Loucy (cell line): ENCODE measurements around the gene NUMBL.

Experiments
- H2AFZ ChIP-seq: fragments of 200-600 bp; sonication (generic); 2 replicates; pipeline ENCODE4 v1.6.0; 2016; ENCODE audit warnings: antibody characterized with exemption, mild to moderate bottlenecking, low read length, moderate library complexity
- H3F3A ChIP-seq: fragments of 200-600 bp; 2 replicates; pipeline ENCODE4 v1.6.0; 2016; ENCODE audit warnings: antibody characterized with exemption, low read depth, mild to moderate bottlenecking
- H3K27me3 ChIP-seq: fragments of 200-600 bp; sonication (generic); 2 replicates; pipeline ENCODE4 v1.6.1; 2014; ENCODE audit warnings: low read length, mild to moderate bottlenecking; ENCODE audit not compliant: insufficient read depth, poor library complexity, severe bottlenecking
- H3K36me3 ChIP-seq: fragments of 200-600 bp; sonication (generic); 2 replicates; pipeline ENCODE4 v1.6.1; 2016; ENCODE audit warnings: low read length; ENCODE audit not compliant: insufficient read depth
- H3K4me1 ChIP-seq: fragments of 200-600 bp; sonication (generic); 2 replicates; pipeline ENCODE4 v1.5.1; 2014; ENCODE audit warnings: low read length, mild to moderate bottlenecking; ENCODE audit not compliant: insufficient read depth, poor library complexity, severe bottlenecking
- H3K4me2 ChIP-seq: fragments of 200-600 bp; sonication (generic); 2 replicates; pipeline ENCODE4 v1.6.0; 2014; ENCODE audit warnings: antibody characterized with exemption, low read length, low read depth, mild to moderate bottlenecking; ENCODE audit not compliant: poor library complexity, severe bottlenecking
- H3K4me3 ChIP-seq: fragments of 200-600 bp; sonication (generic); 2 replicates; pipeline ENCODE4 v1.5.1; 2014; ENCODE audit warnings: low read length, mild to moderate bottlenecking, mixed read lengths; ENCODE audit not compliant: poor library complexity, severe bottlenecking
- H3K79me2 ChIP-seq: fragments of 200-600 bp; sonication (generic); 2 replicates; pipeline ENCODE4 v1.6.1; 2014; ENCODE audit warnings: low read length; ENCODE audit not compliant: insufficient read depth
- H3K9ac ChIP-seq: fragments of 200-600 bp; sonication (generic); 2 replicates; pipeline ENCODE4 v1.6.0; 2014; ENCODE audit warnings: mild to moderate bottlenecking, low read depth, low read length, moderate library complexity; ENCODE audit not compliant: poor library complexity, severe bottlenecking
- H3K9me2 ChIP-seq: fragments of 200-600 bp; sonication (generic); replicated peaks from 2 replicates; pipeline ENCODE4 v1.6.1; 2016; ENCODE audit warnings: low read depth, low read length, mixed read lengths
- H3K9me3 ChIP-seq: fragments of 200-600 bp; sonication (generic); 2 replicates; pipeline ENCODE4 v1.6.1; 2014; ENCODE audit warnings: mild to moderate bottlenecking, antibody characterized with exemption, low read length, low read depth; ENCODE audit not compliant: insufficient read depth
- H4K20me1 ChIP-seq: fragments of 200-600 bp; sonication (generic); 2 replicates; pipeline ENCODE4 v1.6.0; 2014; ENCODE audit warnings: antibody characterized with exemption, low read length, mild to moderate bottlenecking; ENCODE audit not compliant: insufficient read depth, poor library complexity, severe bottlenecking
- EZH2phosphoT487 ChIP-seq: fragments of 200-600 bp; IDR thresholded peaks from 2 replicates; pipeline ENCODE4 v1.6.1; 2018; ENCODE audit warnings: antibody characterized with exemption, mild to moderate bottlenecking, moderate library complexity, borderline replicate concordance
- TF ChIP-seq, protein P1 (sequence below): fragments of 200-600 bp; sonication (generic); conservative IDR thresholded peaks from 2 replicates; pipeline ENCODE4 v1.5.1; 2014; ENCODE audit warnings: mild to moderate bottlenecking, antibody characterized with exemption, low read length

Gene NUMBL

GRCh38 chr19:40688987-40689338 lies 1.5 kb downstream of the NUMBL start:
- Histone ChIP-seq H4K20me1 (no peaks in the 10 kb centered on the region), H2AFZ (no peak overlapping the region), H3K27me3 (no peaks in the 10 kb centered on the region), H3K4me3 (peak overlapping the region; percentile 84), H3K9me3 (no peaks in the 10 kb centered on the region), H3K79me2 (no peaks in the 10 kb centered on the region), H3F3A (no peaks in the 10 kb centered on the region), H3K4me1 (peaks cover 19% of the 10 kb centered on the region), H3K4me2 (peak overlapping the region; percentile 97), H3K9me2 (no peaks in the 10 kb centered on the region), H3K36me3 (no peaks in the 10 kb centered on the region), H3K9ac (peak overlapping the region; percentile 65)
- TF ChIP-seq EZH2phosphoT487: no peak
- TF ChIP-seq, protein P1, sequence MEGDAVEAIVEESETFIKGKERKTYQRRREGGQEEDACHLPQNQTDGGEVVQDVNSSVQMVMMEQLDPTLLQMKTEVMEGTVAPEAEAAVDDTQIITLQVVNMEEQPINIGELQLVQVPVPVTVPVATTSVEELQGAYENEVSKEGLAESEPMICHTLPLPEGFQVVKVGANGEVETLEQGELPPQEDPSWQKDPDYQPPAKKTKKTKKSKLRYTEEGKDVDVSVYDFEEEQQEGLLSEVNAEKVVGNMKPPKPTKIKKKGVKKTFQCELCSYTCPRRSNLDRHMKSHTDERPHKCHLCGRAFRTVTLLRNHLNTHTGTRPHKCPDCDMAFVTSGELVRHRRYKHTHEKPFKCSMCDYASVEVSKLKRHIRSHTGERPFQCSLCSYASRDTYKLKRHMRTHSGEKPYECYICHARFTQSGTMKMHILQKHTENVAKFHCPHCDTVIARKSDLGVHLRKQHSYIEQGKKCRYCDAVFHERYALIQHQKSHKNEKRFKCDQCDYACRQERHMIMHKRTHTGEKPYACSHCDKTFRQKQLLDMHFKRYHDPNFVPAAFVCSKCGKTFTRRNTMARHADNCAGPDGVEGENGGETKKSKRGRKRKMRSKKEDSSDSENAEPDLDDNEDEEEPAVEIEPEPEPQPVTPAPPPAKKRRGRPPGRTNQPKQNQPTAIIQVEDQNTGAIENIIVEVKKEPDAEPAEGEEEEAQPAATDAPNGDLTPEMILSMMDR: no peak

DNA sequence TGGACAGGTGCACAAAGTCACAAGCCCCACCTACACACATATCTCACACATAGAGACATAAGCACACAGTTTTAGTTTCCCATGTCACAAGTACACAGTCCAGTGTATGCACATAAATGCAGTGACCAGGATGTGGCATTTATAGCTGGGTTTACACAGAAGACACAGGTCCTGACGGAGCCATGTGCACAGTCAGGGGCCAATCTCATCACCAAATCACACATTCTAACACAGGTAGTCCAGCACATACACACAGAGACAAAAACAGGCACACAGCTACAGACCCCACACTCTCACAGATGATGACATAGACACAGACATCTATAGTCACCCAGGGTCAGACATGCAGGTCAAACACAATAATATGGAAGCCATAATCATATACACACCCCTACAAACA lies 2.1 kb downstream of the NUMBL start:
- TF ChIP-seq, protein P1: no peak
- no peak for TF ChIP-seq EZH2phosphoT487
- no peak overlapping the region for H2AFZ ChIP-seq
- H3K9ac ChIP-seq: no peak overlapping the region
- no peaks in the 10 kb centered on the region for H3K79me2 ChIP-seq
- H3K4me2 ChIP-seq: no peak overlapping the region
- no peaks in the 10 kb centered on the region for H3K27me3 ChIP-seq
- peaks cover 19% of the 10 kb centered on the region for H3K4me1 ChIP-seq
- H3F3A ChIP-seq: no peaks in the 10 kb centered on the region
- no peaks in the 10 kb centered on the region for H3K9me2 ChIP-seq
- no peaks in the 10 kb centered on the region for H4K20me1 ChIP-seq
- H3K9me3 ChIP-seq: no peaks in the 10 kb centered on the region
- no peak overlapping the region for H3K4me3 ChIP-seq
- H3K36me3 ChIP-seq: no peaks in the 10 kb centered on the region

GRCh38 chr19:40687525-40688016 lies 2.9 kb downstream of the NUMBL start:
- Histone ChIP-seq H3K4me2 (no peak overlapping the region), H3F3A (no peaks in the 10 kb centered on the region), H3K36me3 (no peaks in the 10 kb centered on the region), H3K79me2 (no peaks in the 10 kb centered on the region), H3K27me3 (no peaks in the 10 kb centered on the region), H3K9ac (no peak overlapping the region), H4K20me1 (no peaks in the 10 kb centered on the region), H3K4me1 (peaks cover 19% of the 10 kb centered on the region), H2AFZ (no peak overlapping the region), H3K9me3 (no peaks in the 10 kb centered on the region), H3K9me2 (no peaks in the 10 kb centered on the region), H3K4me3 (no peak overlapping the region)
- TF ChIP-seq, protein P1: no peak
- no peak for TF ChIP-seq EZH2phosphoT487
